NCI-H146 (cell line): ENCODE data around the gene CAND1.
A peak's percentile ranks its signal among the peaks of the same experiment; 100 is the strongest.
"Not testable (repeated sequence)": the region's sequence is repeated elsewhere in the genome, so short reads cannot be mapped to it uniquely, and the experiment has no call there.

Experiments
- DNase-seq: peaks from one replicate; lab custom pipeline; 2025; lab: John Stamatoyannopoulos, UW

CAND1 gene

GRCh38 chr12:67280572-67280971, 11.4 kb downstream of the CAND1 start:
- DNase-seq, result peak; percentile 20

GRCh38 chr12:67284561-67284960, 15.4 kb downstream of the CAND1 start:
- DNase-seq, result no peak

DNA sequence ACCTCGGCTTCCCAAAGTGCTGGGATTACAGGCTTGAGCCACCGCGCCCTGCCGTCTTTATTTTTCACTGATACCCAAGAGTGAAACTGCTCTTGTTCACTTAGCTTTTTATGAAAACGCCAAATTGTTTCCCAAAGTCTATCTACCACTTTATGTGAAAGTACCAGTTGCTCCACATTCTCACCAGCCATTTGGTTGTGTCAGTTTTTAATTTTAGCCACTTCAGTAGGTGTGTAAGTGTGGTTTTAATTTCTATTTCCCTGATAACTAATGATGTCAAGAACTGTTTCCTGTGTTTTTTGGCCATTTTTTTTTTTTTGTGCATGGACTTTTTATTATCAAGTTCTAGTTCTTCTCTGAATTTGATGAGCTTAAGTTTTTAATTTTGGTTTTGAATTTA, 17.1 kb downstream of the CAND1 start:
- DNase-seq, result no peak

DNA sequence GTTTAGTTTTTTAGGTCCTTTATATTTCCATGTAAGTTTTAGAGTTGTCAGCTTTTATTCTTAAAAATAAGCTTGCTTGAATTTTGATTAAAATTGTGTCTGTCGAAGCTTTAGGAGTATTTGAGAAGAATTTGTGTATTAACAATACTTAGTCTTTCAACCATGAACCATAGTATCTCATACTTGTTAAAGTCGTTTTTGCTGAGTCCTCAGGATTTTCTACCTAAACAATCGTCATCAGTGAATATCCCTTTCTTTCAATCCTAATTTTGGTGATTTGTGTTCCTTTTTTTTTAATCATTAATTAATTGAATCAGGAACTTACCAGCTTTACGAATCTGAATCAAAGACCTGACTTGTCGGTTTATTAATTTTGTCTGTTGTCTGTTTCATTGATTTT, 18.2 kb downstream of the CAND1 start:
- no peak for DNase-seq

DNA sequence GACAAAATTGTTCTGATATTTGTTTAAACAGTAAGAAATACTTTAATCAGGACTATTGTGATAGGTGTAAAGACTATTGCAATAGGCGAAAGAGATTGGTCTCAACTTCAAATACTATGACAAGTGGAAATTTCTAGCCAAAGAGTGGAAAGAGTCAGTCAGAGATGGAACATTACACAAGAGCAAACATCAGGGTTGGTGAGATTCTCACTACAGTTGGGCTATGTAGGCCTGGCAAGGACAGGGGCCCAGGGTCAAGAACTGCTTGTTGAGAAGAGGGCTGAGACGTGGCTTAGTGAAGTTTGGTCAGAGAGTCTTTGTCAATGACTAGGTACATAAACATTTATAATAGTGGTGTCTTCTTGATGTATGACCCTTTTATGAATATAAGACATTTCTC, 19.4 kb downstream of the CAND1 start:
- DNase-seq, result no peak

DNA sequence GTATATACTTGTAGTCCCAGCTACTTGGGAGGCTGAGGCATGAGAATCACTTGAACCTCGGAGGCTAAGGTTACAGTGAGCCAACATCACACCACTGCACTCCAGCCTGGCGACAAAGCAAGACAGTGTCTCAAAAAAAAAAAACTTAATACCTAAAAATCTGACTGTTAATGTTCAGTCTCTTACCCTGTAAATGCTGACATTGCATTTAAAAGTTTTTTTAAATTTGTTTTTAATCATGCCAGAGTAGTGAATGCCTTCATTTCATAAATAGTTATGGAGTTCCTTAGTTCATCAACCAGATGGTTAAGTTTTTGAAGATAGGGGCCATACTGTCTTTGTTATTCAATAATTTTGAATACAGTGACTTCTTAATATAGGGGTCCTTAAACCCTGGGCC, 21.2 kb downstream of the CAND1 start:
- no peak for DNase-seq

DNA sequence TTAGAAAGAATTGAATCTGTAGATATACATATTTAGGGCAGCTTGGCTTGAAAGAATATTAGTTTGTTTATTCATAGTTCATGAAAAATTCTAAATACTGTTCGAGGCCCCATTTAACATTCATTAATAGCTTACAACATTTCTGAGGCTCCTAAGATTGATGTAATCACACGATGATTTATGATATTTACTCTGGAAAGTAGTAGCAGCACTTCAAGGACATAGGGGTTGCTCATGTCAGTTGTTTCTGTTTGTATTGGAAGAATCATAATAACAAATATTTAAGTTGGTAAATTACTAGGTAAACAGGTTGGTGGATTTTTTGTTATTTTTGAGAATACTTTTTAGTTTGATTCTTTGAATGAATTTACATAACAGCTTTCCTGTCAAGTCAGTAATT, 30.4 kb downstream of the CAND1 start:
- DNase-seq, result no peak

GRCh38 chr12:67299926-67300325, 30.8 kb downstream of the CAND1 start:
- DNase-seq, result no peak

DNA sequence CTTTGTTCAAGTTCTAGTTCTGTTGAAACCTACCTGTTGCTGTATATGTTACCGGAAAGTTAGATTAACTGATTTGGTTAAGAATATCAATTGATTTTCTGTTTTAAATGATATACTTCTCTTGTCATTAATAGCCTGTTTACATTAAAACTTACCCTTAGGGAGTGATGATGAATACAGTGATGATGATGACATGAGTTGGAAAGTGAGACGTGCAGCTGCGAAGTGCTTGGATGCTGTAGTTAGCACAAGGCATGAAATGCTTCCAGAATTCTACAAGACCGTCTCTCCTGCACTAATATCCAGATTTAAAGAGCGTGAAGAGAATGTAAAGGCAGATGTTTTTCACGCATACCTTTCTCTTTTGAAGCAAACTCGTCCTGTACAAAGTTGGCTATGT, 33.0 kb downstream of the CAND1 start:
- no peak for DNase-seq

DNA sequence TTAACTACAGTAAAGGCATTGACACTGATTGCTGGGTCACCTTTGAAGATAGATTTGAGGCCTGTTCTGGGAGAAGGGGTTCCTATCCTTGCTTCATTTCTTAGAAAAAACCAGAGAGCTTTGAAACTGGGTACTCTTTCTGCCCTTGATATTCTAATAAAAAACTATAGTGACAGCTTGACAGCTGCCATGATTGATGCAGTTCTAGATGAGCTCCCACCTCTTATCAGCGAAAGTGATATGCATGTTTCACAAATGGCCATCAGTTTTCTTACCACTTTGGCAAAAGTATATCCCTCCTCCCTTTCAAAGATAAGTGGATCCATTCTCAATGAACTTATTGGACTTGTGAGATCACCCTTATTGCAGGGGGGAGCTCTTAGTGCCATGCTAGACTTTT, 36.4 kb downstream of the CAND1 start:
- no peak for DNase-seq

DNA sequence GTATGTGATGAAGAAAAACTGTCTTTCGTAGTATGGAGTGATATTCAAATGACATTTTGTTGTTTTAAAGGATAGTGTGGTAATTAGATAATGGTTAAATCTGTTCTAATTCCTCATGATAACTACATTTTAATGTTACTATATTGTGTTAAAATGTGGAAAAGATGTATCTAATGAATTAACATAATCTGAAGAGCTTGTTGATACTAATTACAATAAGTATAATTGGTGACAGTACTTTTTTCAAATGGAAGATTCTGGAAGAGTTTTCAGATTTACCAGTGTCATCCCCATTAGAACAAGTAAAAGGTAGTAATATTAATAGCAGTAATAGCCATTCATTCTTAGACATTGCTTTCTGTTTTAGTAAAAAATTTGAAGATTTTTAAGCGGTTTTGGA, 37.6 kb downstream of the CAND1 start:
- no peak for DNase-seq

DNA sequence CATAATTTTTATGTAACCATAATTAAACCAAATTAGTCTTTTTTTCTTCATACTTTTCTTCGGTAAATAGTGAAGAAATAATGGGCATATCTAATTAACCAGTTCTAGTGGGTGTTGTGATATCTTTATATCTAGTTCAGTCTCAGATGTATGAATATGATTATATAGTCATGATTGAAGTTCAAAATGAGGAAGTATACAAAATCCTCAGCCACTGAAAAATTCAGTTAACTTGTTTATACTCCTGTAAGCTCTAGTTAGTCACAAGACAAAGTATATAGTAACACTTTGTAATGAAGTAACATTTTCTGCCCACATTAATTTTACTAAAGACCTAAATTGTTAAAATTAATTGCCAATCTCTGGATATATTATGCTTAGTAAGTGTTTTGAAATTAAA, 46.5 kb downstream of the CAND1 start:
- DNase-seq, result no peak

DNA sequence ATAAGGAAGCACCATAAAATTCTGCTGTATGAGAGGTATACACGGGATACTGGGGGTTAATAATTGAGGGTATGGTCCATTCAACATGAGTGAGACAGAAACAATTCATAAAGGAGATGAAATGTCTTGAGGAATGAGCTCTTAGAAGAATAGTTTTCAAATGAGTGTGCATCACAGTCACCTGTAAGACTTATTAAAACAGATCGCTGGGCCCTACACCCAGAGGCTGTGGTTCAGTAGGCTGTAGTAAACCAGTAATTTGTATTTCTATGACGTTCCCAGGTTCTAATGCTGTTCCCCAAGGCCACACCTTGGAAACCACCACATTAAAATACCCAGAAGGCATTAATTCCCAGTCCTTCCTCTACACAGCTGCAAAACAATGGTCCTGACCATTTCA, 49.6 kb downstream of the CAND1 start:
- DNase-seq, result no peak

DNA sequence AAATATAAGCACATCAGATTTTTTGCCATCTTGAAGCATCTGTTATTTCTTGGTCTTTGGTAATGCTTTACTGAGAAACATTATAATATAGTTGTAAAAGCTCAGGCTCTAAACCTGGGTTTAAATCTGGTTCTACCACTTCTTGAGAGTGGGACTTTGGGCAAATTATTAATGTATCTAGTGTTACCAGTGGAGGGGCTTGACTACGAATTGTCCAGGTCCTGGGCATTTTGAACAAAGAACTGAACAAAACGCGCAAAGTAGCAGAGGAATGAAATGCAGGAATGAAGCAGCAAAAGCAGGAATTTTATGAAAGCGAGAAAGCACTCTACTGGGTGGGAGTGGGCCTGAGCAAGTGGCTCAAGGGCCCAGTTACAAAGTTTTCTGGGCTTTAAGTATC, 50.8 kb downstream of the CAND1 start:
- DNase-seq, result no peak

DNA sequence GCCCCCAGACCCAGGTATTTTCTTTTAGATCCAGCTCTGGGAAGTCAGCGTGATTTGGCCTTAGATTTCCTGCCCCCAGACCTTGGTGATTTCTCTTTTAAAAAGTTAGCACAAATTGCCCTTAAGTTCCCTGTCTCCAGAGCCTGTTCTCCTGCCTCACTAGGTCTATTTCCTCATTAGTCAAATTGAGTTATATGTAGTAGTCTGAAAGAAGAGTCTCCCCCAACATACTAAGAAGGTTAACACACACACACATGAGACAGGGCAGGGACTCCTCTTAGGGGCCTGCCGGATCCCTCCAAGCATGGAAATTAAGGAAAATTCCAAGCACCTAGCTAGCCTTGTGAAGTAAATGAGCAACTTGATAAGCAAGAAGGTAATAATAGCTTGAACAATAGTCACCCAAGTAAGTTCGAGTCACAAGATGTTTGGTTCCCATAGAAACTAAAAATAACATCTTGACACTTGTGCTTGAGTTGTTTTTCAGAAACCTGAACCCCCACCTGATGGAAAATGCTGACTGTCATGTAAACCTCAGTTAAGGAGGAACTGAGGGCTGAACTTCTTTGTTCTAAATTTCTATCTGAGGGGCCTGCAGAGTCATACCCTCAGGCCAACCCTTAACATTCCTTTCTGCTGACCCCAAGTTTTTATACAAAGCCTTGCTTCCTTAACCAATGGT, 51.6 kb downstream of the CAND1 start:
- DNase-seq, result no peak

- no peak for DNase-seq
These were observed 53.4 kb downstream of the CAND1 start for GRCh38 chr12:67322580-67322979.

GRCh38 chr12:67323007-67323406, 53.8 kb downstream of the CAND1 start:
- DNase-seq, result no peak

GRCh38 chr12:67326637-67327036, 57.5 kb downstream of the CAND1 start:
- DNase-seq, result no peak

GRCh38 chr12:67327466-67327865, 58.3 kb downstream of the CAND1 start:
- DNase-seq, result no peak

GRCh38 chr12:67331123-67331522, 62.0 kb downstream of the CAND1 start:
- DNase-seq, result no peak

- DNase-seq, result no peak
These were observed 62.7 kb downstream of the CAND1 start for GRCh38 chr12:67331828-67332227.

DNA sequence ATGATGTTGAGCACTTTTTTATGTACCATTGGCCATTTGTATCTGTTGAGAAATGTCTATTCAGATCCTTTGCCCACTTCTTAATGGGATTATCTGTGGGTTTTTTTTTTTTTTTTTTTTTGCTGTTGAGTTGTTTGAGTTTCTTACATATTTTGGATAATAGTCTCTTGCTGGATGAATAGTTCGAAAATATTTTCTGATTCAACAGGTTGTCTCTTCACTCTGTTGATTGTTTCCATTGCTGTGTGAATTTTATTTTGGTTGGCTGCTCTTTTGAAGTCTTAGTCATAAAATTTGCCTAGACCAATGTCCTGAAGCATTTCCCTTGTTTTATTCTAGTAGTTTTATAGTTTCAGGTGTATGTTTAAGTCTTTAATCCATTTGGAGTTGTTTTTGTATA, 64.5 kb downstream of the CAND1 start:
- no peak for DNase-seq

DNA sequence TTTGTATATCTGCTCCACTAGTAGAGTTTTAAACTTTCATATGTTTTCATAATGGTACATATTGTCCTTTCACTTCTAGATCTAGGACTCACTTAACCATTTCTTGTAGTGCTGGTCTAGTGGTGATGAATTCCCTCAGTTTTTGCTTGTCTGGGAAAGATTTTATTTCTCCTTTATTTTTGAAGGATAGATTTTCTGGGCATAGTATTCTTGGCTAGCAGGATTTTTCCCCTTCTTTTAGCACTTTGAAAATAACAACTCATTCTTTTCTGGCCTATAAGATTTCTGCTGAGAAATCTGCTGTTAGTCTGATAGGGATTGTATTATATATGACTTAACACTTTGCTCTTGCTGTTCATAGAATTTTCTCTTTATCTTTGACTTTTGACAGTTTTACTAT, 69.3 kb downstream of the CAND1 start:
- no peak for DNase-seq

GRCh38 chr12:67339530-67339929, 70.4 kb downstream of the CAND1 start:
- DNase-seq, result no peak

DNA sequence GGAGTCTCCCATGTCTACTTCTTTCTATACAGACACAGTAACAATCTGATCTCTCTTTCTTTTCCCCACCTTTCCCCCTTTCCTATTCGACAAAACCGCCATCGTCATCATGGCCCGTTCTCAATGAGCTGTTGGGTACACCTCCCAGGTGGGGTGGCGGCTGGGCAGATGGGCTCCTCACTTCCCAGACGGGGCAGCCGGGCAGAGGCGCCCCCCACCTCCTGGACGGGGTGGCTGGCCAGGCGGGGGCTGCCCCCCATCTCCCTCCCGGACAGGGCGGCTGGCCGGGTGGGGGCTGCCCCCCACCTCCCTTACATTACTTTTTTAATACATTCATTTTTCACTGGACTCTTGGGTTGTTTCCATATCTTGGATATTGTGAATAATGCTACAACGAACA, 71.9 kb downstream of the CAND1 start:
- not testable (repeated sequence) for DNase-seq
